Measurements from ENCODE around the gene ATG2A. TPM values are rescaled to one million over a fixed set of nuclear protein-coding genes. Genes with fewer than 3 reads are reported as not detected.

ATG2A gene
- polyA plus RNA-seq, 1 donor (not counting 4 experiments of a cell fraction or from before 2014, with no cell fraction given), result 2.4 TPM

DNA sequence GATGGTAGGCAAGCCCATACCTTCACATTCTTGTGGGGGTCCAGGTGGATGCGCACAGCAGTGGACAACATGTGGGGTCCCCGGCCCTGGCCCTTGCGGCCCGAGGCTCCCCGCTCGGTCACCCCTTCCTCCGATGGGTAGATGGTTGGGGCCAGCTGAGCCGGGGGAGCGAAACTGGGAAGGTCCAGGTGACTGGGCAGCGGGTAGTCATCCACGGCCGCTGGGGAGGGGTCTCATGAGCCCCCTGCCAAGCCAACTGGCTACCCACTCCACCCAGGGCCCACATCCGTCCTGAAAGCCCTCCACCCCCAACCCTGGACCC, 10.7 kb downstream of the ATG2A start:
- Histone ChIP-seq H2AFZ (ENCODE audit: control insufficient read depth, low read length) (no peak overlapping the region), H3K4me2 (ENCODE audit: control insufficient read depth, extremely low read depth, insufficient read depth, low read depth, low read length) (no peak overlapping the region), H3K9ac (ENCODE audit: control insufficient read depth, extremely low read depth, insufficient read depth, low read length) (no peak overlapping the region), H4K20me1 (ENCODE audit: control insufficient read depth, extremely low read depth, insufficient read depth, low read length) (no peaks in the 10 kb centered on the region), H3K4me1 (ENCODE audit: control insufficient read depth, extremely low read depth, insufficient read depth, low read length) (no peaks in the 10 kb centered on the region), H3K27ac (ENCODE audit: control insufficient read depth, insufficient read depth, low read length) (no peak overlapping the region), H3K4me3 (ENCODE audit: control insufficient read depth in 2 of 3, extremely low read depth in 1 of 3, insufficient read depth in 2 of 3, low read depth in 1 of 3, low read length in 3 of 3) (no peak overlapping the region), H3K9me1 (ENCODE audit: control insufficient read depth, extremely low read depth, insufficient read depth, low read length) (no peaks in the 10 kb centered on the region), H3K36me3 (ENCODE audit: control insufficient read depth in 2 of 2, extremely low read depth in 1 of 2, insufficient read depth in 2 of 2, low read length in 2 of 2) (peaks cover 24 to 36% of the 10 kb centered on the region in 2 experiments), H3K9me3 (ENCODE audit: control insufficient read depth, low read depth, low read length) (no peaks in the 10 kb centered on the region), H3K79me2 (ENCODE audit: control insufficient read depth, insufficient read depth, low read length) (no peaks in the 10 kb centered on the region), H3K27me3 (ENCODE audit: control insufficient read depth, extremely low read depth, insufficient read depth, low read length) (no peaks in the 10 kb centered on the region)
- DNase-seq (ENCODE audit: low read depth, low spot score), result no peak
- dilution Hi-C loops (cut with MboI; ENCODE audit: extremely low pct_ligation_motif_present, low sequenced_read_pairs), result no loop called here
- no peak for FAIRE-seq
- TF ChIP-seq, protein P1, sequence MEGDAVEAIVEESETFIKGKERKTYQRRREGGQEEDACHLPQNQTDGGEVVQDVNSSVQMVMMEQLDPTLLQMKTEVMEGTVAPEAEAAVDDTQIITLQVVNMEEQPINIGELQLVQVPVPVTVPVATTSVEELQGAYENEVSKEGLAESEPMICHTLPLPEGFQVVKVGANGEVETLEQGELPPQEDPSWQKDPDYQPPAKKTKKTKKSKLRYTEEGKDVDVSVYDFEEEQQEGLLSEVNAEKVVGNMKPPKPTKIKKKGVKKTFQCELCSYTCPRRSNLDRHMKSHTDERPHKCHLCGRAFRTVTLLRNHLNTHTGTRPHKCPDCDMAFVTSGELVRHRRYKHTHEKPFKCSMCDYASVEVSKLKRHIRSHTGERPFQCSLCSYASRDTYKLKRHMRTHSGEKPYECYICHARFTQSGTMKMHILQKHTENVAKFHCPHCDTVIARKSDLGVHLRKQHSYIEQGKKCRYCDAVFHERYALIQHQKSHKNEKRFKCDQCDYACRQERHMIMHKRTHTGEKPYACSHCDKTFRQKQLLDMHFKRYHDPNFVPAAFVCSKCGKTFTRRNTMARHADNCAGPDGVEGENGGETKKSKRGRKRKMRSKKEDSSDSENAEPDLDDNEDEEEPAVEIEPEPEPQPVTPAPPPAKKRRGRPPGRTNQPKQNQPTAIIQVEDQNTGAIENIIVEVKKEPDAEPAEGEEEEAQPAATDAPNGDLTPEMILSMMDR (optimal IDR thresholded peaks at IDR 0.05 in 1 of 3, IDR thresholded peaks at IDR 0.05 in 1 of 3, conservative IDR thresholded peaks at IDR 0.05 in 1 of 3; ENCODE audit: extremely low read depth in 1 of 3, insufficient read depth in 2 of 3, low read length in 3 of 3), result no peak

- Histone ChIP-seq H3K27me3 (ENCODE audit: control insufficient read depth, extremely low read depth, insufficient read depth, low read length) (no peaks in the 10 kb centered on the region), H3K27ac (ENCODE audit: control insufficient read depth, insufficient read depth, low read length) (no peak overlapping the region), H4K20me1 (ENCODE audit: control insufficient read depth, extremely low read depth, insufficient read depth, low read length) (no peaks in the 10 kb centered on the region), H3K9ac (ENCODE audit: control insufficient read depth, extremely low read depth, insufficient read depth, low read length) (no peak overlapping the region), H3K36me3 (ENCODE audit: control insufficient read depth in 2 of 2, extremely low read depth in 1 of 2, insufficient read depth in 2 of 2, low read length in 2 of 2) (peaks cover 24 to 36% of the 10 kb centered on the region in 2 experiments), H2AFZ (ENCODE audit: control insufficient read depth, low read length) (no peak overlapping the region), H3K9me1 (ENCODE audit: control insufficient read depth, extremely low read depth, insufficient read depth, low read length) (no peaks in the 10 kb centered on the region), H3K4me2 (ENCODE audit: control insufficient read depth, extremely low read depth, insufficient read depth, low read depth, low read length) (no peak overlapping the region), H3K4me1 (ENCODE audit: control insufficient read depth, extremely low read depth, insufficient read depth, low read length) (peaks cover under 1% of the 10 kb centered on the region), H3K4me3 (ENCODE audit: control insufficient read depth in 2 of 3, extremely low read depth in 1 of 3, insufficient read depth in 2 of 3, low read depth in 1 of 3, low read length in 3 of 3) (no peak overlapping the region), H3K79me2 (ENCODE audit: control insufficient read depth, insufficient read depth, low read length) (no peaks in the 10 kb centered on the region), H3K9me3 (ENCODE audit: control insufficient read depth, low read depth, low read length) (no peaks in the 10 kb centered on the region)
- TF ChIP-seq, protein P1 (optimal IDR thresholded peaks at IDR 0.05 in 1 of 3, IDR thresholded peaks at IDR 0.05 in 1 of 3, conservative IDR thresholded peaks at IDR 0.05 in 1 of 3; ENCODE audit: extremely low read depth in 1 of 3, insufficient read depth in 2 of 3, low read length in 3 of 3), result no peak
- no peak for TF ChIP-seq EZH2 (IDR thresholded peaks at IDR 0.05; ENCODE audit: low read length)
- dilution Hi-C loops (cut with MboI; ENCODE audit: extremely low pct_ligation_motif_present, low sequenced_read_pairs), result no loop called here
- no peak for DNase-seq (ENCODE audit: low read depth, low spot score)
- no peak for FAIRE-seq
Observed at GRCh38 chr11:64905516-64906313, 11.3 kb downstream of the ATG2A start.

All from keratinocyte (primary cell).